Right renal pelvis (tissue), 4 donors: ENCODE results near the gene DNHD1. TPM values are rescaled to one million over a fixed set of nuclear protein-coding genes. Genes with fewer than 3 reads are reported as not detected.
"Not testable (repeated sequence)": the region's sequence is repeated elsewhere in the genome, so short reads cannot be mapped to it uniquely, and the experiment has no call there.

Experiments used
- DNase-seq, 4 donors: peaks; one replicate each; pipeline ENCODE4 v3.0.0-alpha.2; 2013; ENCODE audit warnings: low read depth in 4 of 4, low spot score in 3 of 4, missing footprints in 1 of 4
- polyA plus RNA-seq, 4 donors: library from polyadenylated mRNA; unstranded; fragments of 120-200 nt; gene quantifications; one replicate each; pipeline ENCODE4 v1.2.1, GENCODE V29; 2013; ENCODE audit not compliant: insufficient read length in 4 of 4

The DNHD1 gene
- polyA plus RNA-seq, 4 donors: 5.8 to 9.7 (median 7.5) TPM

- no peak for DNase-seq
These were observed 20.5 kb upstream of the DNHD1 start for GRCh38 chr11:6476571-6476970.

GRCh38 chr11:6480299-6480914 is 16.7 kb upstream of the DNHD1 start:
- no peak for DNase-seq

- peak; percentile 93 to 97 (median 96) for DNase-seq
These were observed 15.8 kb upstream of the DNHD1 start, which contains the start of the genes ARFIP2 and TIMM10B for GRCh38 chr11:6481012-6481923. Gene ARFIP2 (minus strand): TSS chr11:6481331. CDS start chr11:6480421, 910 bp downstream. Gene TIMM10B (plus strand): TSS chr11:6481501. CDS start chr11:6481517, 16 bp downstream.

GRCh38 chr11:6481924-6482275 is 15.2 kb upstream of the DNHD1 start:
- no peak for DNase-seq

- no peak for DNase-seq
These were observed 14.6 kb upstream of the DNHD1 start for GRCh38 chr11:6482441-6482840.

GRCh38 chr11:6483015-6483414 is 14.1 kb upstream of the DNHD1 start:
- no peak for DNase-seq

GRCh38 chr11:6485661-6486060 is 11.4 kb upstream of the DNHD1 start:
- no peak for DNase-seq

GRCh38 chr11:6486256-6486655 is 10.8 kb upstream of the DNHD1 start:
- DNase-seq: no peak

- no peak for DNase-seq
These were observed 10.1 kb upstream of the DNHD1 start for GRCh38 chr11:6486938-6487337.

GRCh38 chr11:6488342-6488741 is 8.7 kb upstream of the DNHD1 start:
- DNase-seq: no peak

GRCh38 chr11:6488821-6489220 is 8.3 kb upstream of the DNHD1 start:
- DNase-seq: no peak

GRCh38 chr11:6489306-6489705 is 7.8 kb upstream of the DNHD1 start:
- DNase-seq: no peak

GRCh38 chr11:6498121-6498520 is 1.0 kb downstream of the DNHD1 start:
- DNase-seq: no peak

- DNase-seq: no peak
These were observed 1.5 kb downstream of the DNHD1 start for GRCh38 chr11:6498544-6498943.

GRCh38 chr11:6502382-6502781 is 5.3 kb downstream of the DNHD1 start:
- no peak for DNase-seq

GRCh38 chr11:6504166-6504565 is 7.1 kb downstream of the DNHD1 start:
- DNase-seq: no peak

- peak; percentile 20 to 33 (median 28) for DNase-seq
These were observed 8.6 kb downstream of the DNHD1 start for GRCh38 chr11:6505577-6506240.

GRCh38 chr11:6516865-6517264 is 19.8 kb downstream of the DNHD1 start:
- no peak for DNase-seq

- DNase-seq: no peak
These were observed 23.2 kb downstream of the DNHD1 start for GRCh38 chr11:6520265-6520664.

- DNase-seq: not testable (repeated sequence)
These were observed 24.9 kb downstream of the DNHD1 start for GRCh38 chr11:6521946-6522345.

GRCh38 chr11:6523253-6523652 is 26.2 kb downstream of the DNHD1 start:
- DNase-seq: no peak
